Neural cell (in vitro differentiated cells): ENCODE data around the gene LAPTM5.

Experiments used
- EP300 ChIP-seq: fragments of 450-650 bp; conservative IDR thresholded peaks from 2 replicates; pipeline ENCODE4 v1.6.1; 2014; ENCODE audit warnings: antibody characterized with exemption, mild to moderate bottlenecking, moderate library complexity; ENCODE audit not compliant: poor library complexity, severe bottlenecking
- EZH2 ChIP-seq: fragments of 200-600, 300-800 bp; shearing (Covaris generic), sonication (generic); IDR thresholded peaks from 2 replicates; pipeline ENCODE4 v1.6.1; 2014; ENCODE audit warnings: antibody characterized with exemption, low read length, borderline replicate concordance, mild to moderate bottlenecking; ENCODE audit not compliant: insufficient read depth, poor library complexity, severe bottlenecking
- REST ChIP-seq: IDR thresholded peaks from 2 replicates; pipeline ENCODE4 v1.6.1; 2012; ENCODE audit warnings: borderline replicate concordance
- TF ChIP-seq, protein P1 (sequence below): fragments of 450-650 bp; IDR thresholded peaks from 2 replicates; pipeline ENCODE4 v1.5.1; 2014; ENCODE audit warnings: antibody characterized with exemption, mild to moderate bottlenecking, moderate library complexity; ENCODE audit not compliant: poor library complexity, severe bottlenecking

- TF ChIP-seq EZH2 (no peak), REST (no peak), EP300 (no peak)
- TF ChIP-seq, protein P1, sequence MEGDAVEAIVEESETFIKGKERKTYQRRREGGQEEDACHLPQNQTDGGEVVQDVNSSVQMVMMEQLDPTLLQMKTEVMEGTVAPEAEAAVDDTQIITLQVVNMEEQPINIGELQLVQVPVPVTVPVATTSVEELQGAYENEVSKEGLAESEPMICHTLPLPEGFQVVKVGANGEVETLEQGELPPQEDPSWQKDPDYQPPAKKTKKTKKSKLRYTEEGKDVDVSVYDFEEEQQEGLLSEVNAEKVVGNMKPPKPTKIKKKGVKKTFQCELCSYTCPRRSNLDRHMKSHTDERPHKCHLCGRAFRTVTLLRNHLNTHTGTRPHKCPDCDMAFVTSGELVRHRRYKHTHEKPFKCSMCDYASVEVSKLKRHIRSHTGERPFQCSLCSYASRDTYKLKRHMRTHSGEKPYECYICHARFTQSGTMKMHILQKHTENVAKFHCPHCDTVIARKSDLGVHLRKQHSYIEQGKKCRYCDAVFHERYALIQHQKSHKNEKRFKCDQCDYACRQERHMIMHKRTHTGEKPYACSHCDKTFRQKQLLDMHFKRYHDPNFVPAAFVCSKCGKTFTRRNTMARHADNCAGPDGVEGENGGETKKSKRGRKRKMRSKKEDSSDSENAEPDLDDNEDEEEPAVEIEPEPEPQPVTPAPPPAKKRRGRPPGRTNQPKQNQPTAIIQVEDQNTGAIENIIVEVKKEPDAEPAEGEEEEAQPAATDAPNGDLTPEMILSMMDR = no peak
These were observed 4.8 kb upstream of the LAPTM5 start for GRCh38 chr1:30762152-30762929.
